ENCODE results near the gene SAMSN1. TPM values are rescaled to one million over a fixed set of nuclear protein-coding genes. Genes with fewer than 3 reads are reported as not detected.

SAMSN1 gene
- total RNA-seq (112 TPM), polyA plus RNA-seq (10 to 100 TPM; 44.8 to 51.6 (median 50.5) TPM)

DNA sequence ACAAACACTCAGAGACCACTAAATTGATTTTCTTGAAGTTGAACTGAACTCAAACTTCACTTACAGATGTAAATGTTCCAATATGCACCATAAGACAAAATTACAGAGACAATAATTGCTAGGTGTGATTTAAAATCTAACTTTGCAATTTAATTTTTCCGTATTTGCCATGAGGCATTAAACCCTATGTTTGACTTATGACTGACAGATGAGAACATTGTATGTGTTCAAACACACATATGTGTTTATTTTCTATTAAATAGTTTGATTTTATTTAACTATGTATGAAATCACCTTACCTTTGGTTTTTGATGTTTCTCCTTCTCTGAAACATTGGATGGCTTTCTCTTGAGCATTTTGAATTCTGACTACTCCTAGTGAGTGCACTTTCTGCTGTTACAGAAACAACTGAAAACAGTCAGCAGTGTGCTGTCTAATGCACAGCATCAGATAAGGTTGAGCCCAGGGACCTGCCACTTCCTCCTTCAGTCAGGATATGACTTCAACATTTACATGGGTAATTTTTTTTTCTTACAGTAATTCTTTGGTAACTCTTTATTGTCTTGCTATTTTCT, at the start of gene SAMSN1:
Gene SAMSN1 (minus strand): TSS at position 410 of the 575 bp plus-strand sequence. CDS start 54 bp downstream, at position 356.
- H3K4me3 ChIP-seq (ENCODE audit: low read depth, low read length), result peak within 1 kb of the TSS; percentile 100
- peaks cover 29 to 75% (median 55%) of the 10 kb centered on the region in 4 donors for H3K4me1 Mint-ChIP-seq
- no peaks in the 10 kb centered on the region for H3K36me3 ChIP-seq (ENCODE audit: control insufficient read depth, insufficient read depth, low read length)
- H3K4me3 Mint-ChIP-seq, result peak within 1 kb of the TSS; percentile 88 to 93 (median 92)
- peak within 1 kb of the TSS; percentile 89 to 94 (median 91) for H3K27ac Mint-ChIP-seq
- peaks cover 71% of the 10 kb centered on the region for H3K4me1 ChIP-seq (ENCODE audit: control insufficient read depth, insufficient read depth, low read length, poor library complexity, severe bottlenecking)
- H3K27ac ChIP-seq (ENCODE audit: insufficient read depth, low read length, poor library complexity, severe bottlenecking), result peak within 1 kb of the TSS; percentile 87
- DNase-seq, result peak; percentile 62 to 93 (median 84)
- peak; percentile 97 to 98 for ATAC-seq (ENCODE audit: low read depth in 2 of 2)
- H3K9me3 ChIP-seq (ENCODE audit: control insufficient read depth in 2 of 2, low read length in 2 of 2), result no peaks in the 10 kb centered on the region
- no peaks in the 10 kb centered on the region for H3K27me3 Mint-ChIP-seq
- H3K9me3 Mint-ChIP-seq, result peaks cover 0 to 2% (median 0%) of the 10 kb centered on the region in 7 donors
- H3K36me3 Mint-ChIP-seq, result peaks cover 4% of the 10 kb centered on the region
- H3K27me3 ChIP-seq (ENCODE audit: control insufficient read depth, insufficient read depth, low read length), result no peaks in the 10 kb centered on the region

GRCh38 chr21:14595449-14595848, 49.3 kb upstream of the SAMSN1 start:
- Mint-ChIP-seq H3K36me3 (no peaks in the 10 kb centered on the region), H3K9me3 (peaks cover 0 to 13% (median 6%) of the 10 kb centered on the region in 7 donors), H3K4me1 (peaks cover 10 to 26% (median 21%) of the 10 kb centered on the region in 4 donors), H3K27me3 (no peaks in the 10 kb centered on the region), H3K27ac (no peak overlapping the region), H3K4me3 (no peak overlapping the region)
- no peak overlapping the region for H3K27ac ChIP-seq (ENCODE audit: insufficient read depth, low read length, poor library complexity, severe bottlenecking)
- no peak for ATAC-seq (ENCODE audit: low read depth in 2 of 2)
- H3K4me3 ChIP-seq (ENCODE audit: low read depth, low read length), result no peak overlapping the region
- H3K4me1 ChIP-seq (ENCODE audit: control insufficient read depth, insufficient read depth, low read length, poor library complexity, severe bottlenecking), result peaks cover 23% of the 10 kb centered on the region
- H3K27me3 ChIP-seq (ENCODE audit: control insufficient read depth, insufficient read depth, low read length), result no peaks in the 10 kb centered on the region
- DNase-seq, result no peak
- no peaks in the 10 kb centered on the region for H3K36me3 ChIP-seq (ENCODE audit: control insufficient read depth, insufficient read depth, low read length)
- H3K9me3 ChIP-seq (ENCODE audit: control insufficient read depth in 2 of 2, low read length in 2 of 2), result no peaks in the 10 kb centered on the region

GRCh38 chr21:14594967-14595366, 48.9 kb upstream of the SAMSN1 start:
- no peaks in the 10 kb centered on the region for H3K27me3 Mint-ChIP-seq
- peaks cover 0 to 13% (median 6%) of the 10 kb centered on the region in 7 donors for H3K9me3 Mint-ChIP-seq
- H3K4me1 Mint-ChIP-seq, result peaks cover 12 to 30% (median 22%) of the 10 kb centered on the region in 4 donors
- DNase-seq (no peak), ATAC-seq (ENCODE audit: low read depth in 2 of 2) (no peak)
- H3K27me3 ChIP-seq (ENCODE audit: control insufficient read depth, insufficient read depth, low read length), result no peaks in the 10 kb centered on the region
- H3K4me3 ChIP-seq (ENCODE audit: low read depth, low read length), result no peak overlapping the region
- peaks cover 26% of the 10 kb centered on the region for H3K4me1 ChIP-seq (ENCODE audit: control insufficient read depth, insufficient read depth, low read length, poor library complexity, severe bottlenecking)
- no peak overlapping the region for H3K4me3 Mint-ChIP-seq
- H3K27ac Mint-ChIP-seq, result no peak overlapping the region
- no peaks in the 10 kb centered on the region for H3K36me3 Mint-ChIP-seq
- no peaks in the 10 kb centered on the region for H3K36me3 ChIP-seq (ENCODE audit: control insufficient read depth, insufficient read depth, low read length)
- H3K9me3 ChIP-seq (ENCODE audit: control insufficient read depth in 2 of 2, low read length in 2 of 2), result no peaks in the 10 kb centered on the region
- H3K27ac ChIP-seq (ENCODE audit: insufficient read depth, low read length, poor library complexity, severe bottlenecking), result no peak overlapping the region

DNA sequence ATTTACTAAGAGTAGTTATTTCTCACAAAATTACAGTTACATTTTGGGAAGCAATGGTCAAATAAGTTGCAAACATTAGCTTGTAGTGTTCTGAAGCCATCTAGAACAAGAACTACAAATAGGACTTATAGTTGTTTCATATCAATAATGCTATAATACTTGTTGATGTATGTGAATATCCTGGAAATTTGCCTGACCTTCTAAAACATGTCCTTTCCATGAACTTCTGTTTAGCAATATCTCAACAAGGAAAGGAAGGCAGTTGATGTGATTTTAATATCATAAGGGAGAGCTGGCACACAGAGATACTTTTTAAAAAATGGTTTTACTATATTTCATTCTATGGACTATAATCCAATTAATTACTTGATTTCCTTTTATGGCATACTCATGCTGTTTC, 47.1 kb upstream of the SAMSN1 start:
- Histone ChIP-seq H3K36me3 (ENCODE audit: control insufficient read depth, insufficient read depth, low read length) (no peaks in the 10 kb centered on the region), H3K27me3 (ENCODE audit: control insufficient read depth, insufficient read depth, low read length) (no peaks in the 10 kb centered on the region), H3K27ac (ENCODE audit: insufficient read depth, low read length, poor library complexity, severe bottlenecking) (no peak overlapping the region), H3K4me3 (ENCODE audit: low read depth, low read length) (no peak overlapping the region), H3K9me3 (ENCODE audit: control insufficient read depth in 2 of 2, low read length in 2 of 2) (no peaks in the 10 kb centered on the region), H3K4me1 (ENCODE audit: control insufficient read depth, insufficient read depth, low read length, poor library complexity, severe bottlenecking) (peaks cover 34% of the 10 kb centered on the region)
- no peak for ATAC-seq (ENCODE audit: low read depth in 2 of 2)
- Mint-ChIP-seq H3K36me3 (no peaks in the 10 kb centered on the region), H3K27me3 (no peaks in the 10 kb centered on the region), H3K27ac (no peak overlapping the region), H3K4me3 (no peak overlapping the region), H3K4me1 (peaks cover 17 to 37% (median 27%) of the 10 kb centered on the region in 4 donors), H3K9me3 (peaks cover 0 to 17% (median 8%) of the 10 kb centered on the region in 7 donors)
- no peak for DNase-seq

DNA sequence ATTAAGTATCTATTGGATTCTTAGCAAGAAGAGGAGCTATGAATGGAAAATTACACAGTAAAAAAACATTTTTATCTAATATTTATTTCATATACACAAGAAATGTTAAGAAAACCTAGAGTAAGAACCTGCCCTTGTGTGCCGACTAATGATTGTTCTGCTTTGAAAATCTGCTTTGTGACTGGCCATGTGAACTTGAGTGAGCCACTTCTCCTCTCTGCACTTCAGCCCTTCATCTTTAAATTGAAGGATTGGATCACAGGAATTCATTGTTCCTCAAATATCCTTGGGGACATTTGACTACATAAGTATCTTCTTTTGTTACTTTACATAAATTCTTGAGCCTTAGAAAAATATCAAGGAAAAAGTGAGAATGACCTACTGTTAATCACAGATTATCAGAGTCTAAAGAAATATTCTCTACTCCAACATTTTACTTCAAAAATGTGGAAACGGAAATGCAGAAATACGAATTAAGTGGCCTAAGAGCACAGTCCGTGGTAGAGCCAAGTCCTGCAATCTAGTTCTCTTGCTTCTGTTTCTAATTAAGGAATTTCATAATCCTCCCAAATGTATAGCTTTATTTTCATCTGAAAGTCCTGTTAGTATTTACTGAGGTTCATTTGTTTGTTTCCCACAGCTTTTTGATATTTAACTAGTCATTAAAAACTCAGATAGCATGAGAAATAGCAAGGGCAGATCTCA, 46.3 kb upstream of the SAMSN1 start:
- peak overlapping the region in 2 of 3 donors; percentile 69 to 75 for H3K27ac Mint-ChIP-seq
- H3K4me1 Mint-ChIP-seq, result peaks cover 15 to 37% (median 27%) of the 10 kb centered on the region in 4 donors
- H3K27me3 Mint-ChIP-seq, result no peaks in the 10 kb centered on the region
- no peaks in the 10 kb centered on the region for H3K36me3 ChIP-seq (ENCODE audit: control insufficient read depth, insufficient read depth, low read length)
- no peaks in the 10 kb centered on the region for H3K27me3 ChIP-seq (ENCODE audit: control insufficient read depth, insufficient read depth, low read length)
- peaks cover 34% of the 10 kb centered on the region for H3K4me1 ChIP-seq (ENCODE audit: control insufficient read depth, insufficient read depth, low read length, poor library complexity, severe bottlenecking)
- DNase-seq (no peak), ATAC-seq (ENCODE audit: low read depth in 2 of 2) (peak in 1 of 2 donors; percentile 22)
- H3K9me3 ChIP-seq (ENCODE audit: control insufficient read depth in 2 of 2, low read length in 2 of 2), result no peaks in the 10 kb centered on the region
- H3K36me3 Mint-ChIP-seq, result no peaks in the 10 kb centered on the region
- peaks cover 0 to 17% (median 8%) of the 10 kb centered on the region in 7 donors for H3K9me3 Mint-ChIP-seq
- H3K4me3 Mint-ChIP-seq, result no peak overlapping the region
- peak overlapping the region; percentile 38 for H3K4me3 ChIP-seq (ENCODE audit: low read depth, low read length)
- peak overlapping the region; percentile 37 for H3K27ac ChIP-seq (ENCODE audit: insufficient read depth, low read length, poor library complexity, severe bottlenecking)

DNA sequence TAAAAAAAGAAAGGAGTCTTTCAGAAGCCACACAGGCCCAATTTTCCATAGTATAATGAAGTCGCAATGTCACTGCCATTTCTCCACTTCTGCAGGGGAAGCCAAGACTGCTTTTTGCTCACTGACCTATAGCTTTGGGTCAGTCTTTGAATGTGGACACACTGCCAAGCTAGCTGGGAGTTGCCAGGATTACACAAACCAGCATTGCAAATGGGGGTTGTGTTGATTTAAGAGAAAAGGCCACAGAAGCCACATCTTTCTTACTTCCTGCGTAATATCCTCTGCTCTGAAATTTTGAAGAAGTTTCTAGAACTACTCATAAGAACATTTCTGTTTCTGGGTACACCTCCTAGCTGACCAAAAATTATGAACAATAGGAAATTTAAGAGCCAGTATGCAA, 45.8 kb upstream of the SAMSN1 start:
- H3K36me3 ChIP-seq (ENCODE audit: control insufficient read depth, insufficient read depth, low read length), result no peaks in the 10 kb centered on the region
- DNase-seq (peak in 2 of 3 donors; percentile 28 to 82), ATAC-seq (ENCODE audit: low read depth in 2 of 2) (peak; percentile 76 to 81)
- Mint-ChIP-seq H3K27me3 (no peaks in the 10 kb centered on the region), H3K36me3 (no peaks in the 10 kb centered on the region), H3K27ac (peak overlapping the region; percentile 72 to 92 (median 75)), H3K4me3 (peak overlapping the region in 2 of 4 donors; percentile 18 to 48), H3K4me1 (peaks cover 17 to 42% (median 29%) of the 10 kb centered on the region in 4 donors), H3K9me3 (peaks cover 0 to 14% (median 6%) of the 10 kb centered on the region in 7 donors)
- H3K27me3 ChIP-seq (ENCODE audit: control insufficient read depth, insufficient read depth, low read length), result no peaks in the 10 kb centered on the region
- no peaks in the 10 kb centered on the region for H3K9me3 ChIP-seq (ENCODE audit: control insufficient read depth in 2 of 2, low read length in 2 of 2)
- peak overlapping the region; percentile 38 for H3K4me3 ChIP-seq (ENCODE audit: low read depth, low read length)
- peak overlapping the region; percentile 37 for H3K27ac ChIP-seq (ENCODE audit: insufficient read depth, low read length, poor library complexity, severe bottlenecking)
- peaks cover 34% of the 10 kb centered on the region for H3K4me1 ChIP-seq (ENCODE audit: control insufficient read depth, insufficient read depth, low read length, poor library complexity, severe bottlenecking)

DNA sequence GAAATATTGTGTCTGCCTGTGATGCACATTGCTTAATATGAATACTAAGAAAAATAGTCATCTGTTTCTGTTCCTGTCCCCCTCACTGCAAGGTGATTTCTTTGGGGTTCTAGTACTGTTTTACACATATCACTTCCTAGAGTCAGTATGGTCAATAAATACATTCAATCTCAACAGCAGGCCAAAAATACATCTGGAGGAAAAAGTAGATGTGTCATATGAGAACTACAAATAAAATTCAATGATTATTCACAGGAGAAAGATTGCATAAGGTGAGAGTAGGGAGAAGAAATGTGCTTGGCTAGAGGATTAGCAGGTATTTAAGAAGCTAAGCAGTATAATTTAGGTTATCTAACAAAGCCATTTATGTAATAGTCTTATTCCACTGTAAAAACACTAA, 45.3 kb upstream of the SAMSN1 start:
- H3K4me1 ChIP-seq (ENCODE audit: control insufficient read depth, insufficient read depth, low read length, poor library complexity, severe bottlenecking), result peaks cover 34% of the 10 kb centered on the region
- no peaks in the 10 kb centered on the region for H3K27me3 ChIP-seq (ENCODE audit: control insufficient read depth, insufficient read depth, low read length)
- H3K9me3 ChIP-seq (ENCODE audit: control insufficient read depth in 2 of 2, low read length in 2 of 2), result no peaks in the 10 kb centered on the region
- Mint-ChIP-seq H3K36me3 (no peaks in the 10 kb centered on the region), H3K9me3 (peaks cover 0 to 8% (median 5%) of the 10 kb centered on the region in 7 donors), H3K4me3 (peak overlapping the region in 2 of 4 donors; percentile 5 to 9), H3K27me3 (no peaks in the 10 kb centered on the region), H3K4me1 (peaks cover 21 to 46% (median 30%) of the 10 kb centered on the region in 4 donors), H3K27ac (peak overlapping the region; percentile 72 to 92 (median 75))
- DNase-seq, result peak in 1 of 3 donors; percentile 40
- H3K4me3 ChIP-seq (ENCODE audit: low read depth, low read length), result peak overlapping the region; percentile 38
- peak overlapping the region; percentile 37 for H3K27ac ChIP-seq (ENCODE audit: insufficient read depth, low read length, poor library complexity, severe bottlenecking)
- no peaks in the 10 kb centered on the region for H3K36me3 ChIP-seq (ENCODE audit: control insufficient read depth, insufficient read depth, low read length)
- ATAC-seq (ENCODE audit: low read depth in 2 of 2), result no peak

Data from CD4-positive, CD25-positive, alpha-beta regulatory T cell (primary cell).